Measurements from ENCODE around the gene GMEB2. TPM values are rescaled to one million over a fixed set of nuclear protein-coding genes. Genes with fewer than 3 reads are reported as not detected.
"Not testable (repeated sequence)": the region's sequence is repeated elsewhere in the genome, so short reads cannot be mapped to it uniquely, and the experiment has no call there.

The GMEB2 gene
- total RNA-seq, 1 donor from 2014 or later = 11.3 TPM

DNA sequence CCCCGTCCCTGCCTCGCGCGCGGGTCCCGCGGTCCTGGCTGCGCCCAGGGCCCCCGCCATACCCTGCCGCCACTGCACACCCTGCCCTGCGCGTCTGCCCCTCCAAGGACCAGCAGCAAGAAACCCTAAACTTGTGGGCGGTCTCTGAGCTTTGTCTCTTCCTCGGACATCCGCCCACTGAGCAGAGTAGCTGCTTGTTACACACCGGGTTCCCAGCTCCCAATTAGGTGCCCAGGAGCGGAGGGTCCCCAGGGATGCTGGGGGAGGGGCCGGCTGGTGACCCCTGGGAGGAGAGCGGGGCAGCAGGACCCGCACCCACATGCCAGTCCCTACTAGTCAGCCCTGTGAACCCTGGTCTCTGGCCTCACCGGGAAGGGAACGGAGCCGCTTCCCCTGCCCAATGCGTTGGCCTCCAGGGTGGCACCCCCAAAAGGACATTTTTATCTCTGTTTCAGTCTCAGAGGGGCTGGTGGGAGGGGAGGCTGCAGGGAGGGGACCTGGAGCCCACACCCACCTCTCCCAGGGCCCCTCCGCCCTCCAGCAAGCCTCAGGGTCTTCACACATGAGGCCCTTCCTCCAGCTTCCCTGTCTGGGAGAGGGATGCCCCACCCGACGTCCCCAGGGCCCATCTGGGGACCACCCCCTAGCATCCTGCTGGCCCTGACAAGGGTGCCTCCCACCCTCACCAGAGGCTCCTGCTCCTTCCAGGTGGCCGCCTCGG is 15.8 kb upstream of the GMEB2 start:
- Histone ChIP-seq H3K27ac (peak overlapping the region; percentile 47), H3K36me3 (no peaks in the 10 kb centered on the region), H3K4me1 (peaks cover 14% of the 10 kb centered on the region), H3K4me3 (peak overlapping the region; percentile 53), H3K9me3 (no peaks in the 10 kb centered on the region), H3K27me3 (no peaks in the 10 kb centered on the region)
- intact Hi-C loops (cut with DNase I) = no loop called here
- DNase-seq (no peak), ATAC-seq (no peak)
- TF ChIP-seq, protein P1, sequence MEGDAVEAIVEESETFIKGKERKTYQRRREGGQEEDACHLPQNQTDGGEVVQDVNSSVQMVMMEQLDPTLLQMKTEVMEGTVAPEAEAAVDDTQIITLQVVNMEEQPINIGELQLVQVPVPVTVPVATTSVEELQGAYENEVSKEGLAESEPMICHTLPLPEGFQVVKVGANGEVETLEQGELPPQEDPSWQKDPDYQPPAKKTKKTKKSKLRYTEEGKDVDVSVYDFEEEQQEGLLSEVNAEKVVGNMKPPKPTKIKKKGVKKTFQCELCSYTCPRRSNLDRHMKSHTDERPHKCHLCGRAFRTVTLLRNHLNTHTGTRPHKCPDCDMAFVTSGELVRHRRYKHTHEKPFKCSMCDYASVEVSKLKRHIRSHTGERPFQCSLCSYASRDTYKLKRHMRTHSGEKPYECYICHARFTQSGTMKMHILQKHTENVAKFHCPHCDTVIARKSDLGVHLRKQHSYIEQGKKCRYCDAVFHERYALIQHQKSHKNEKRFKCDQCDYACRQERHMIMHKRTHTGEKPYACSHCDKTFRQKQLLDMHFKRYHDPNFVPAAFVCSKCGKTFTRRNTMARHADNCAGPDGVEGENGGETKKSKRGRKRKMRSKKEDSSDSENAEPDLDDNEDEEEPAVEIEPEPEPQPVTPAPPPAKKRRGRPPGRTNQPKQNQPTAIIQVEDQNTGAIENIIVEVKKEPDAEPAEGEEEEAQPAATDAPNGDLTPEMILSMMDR (IDR thresholded peaks at IDR 0.05) = no peak

- Histone ChIP-seq H3K4me1 (peaks cover 20% of the 10 kb centered on the region), H3K36me3 (no peaks in the 10 kb centered on the region), H3K27me3 (no peaks in the 10 kb centered on the region), H3K27ac (peak overlapping the region; percentile 93), H3K9me3 (no peaks in the 10 kb centered on the region), H3K4me3 (peak overlapping the region; percentile 69)
- ATAC-seq (peak; percentile 91), DNase-seq (peak; percentile 97)
- TF ChIP-seq, protein P1 (IDR thresholded peaks at IDR 0.05) = peak; percentile 42
- intact Hi-C loops (cut with DNase I) = no loop called here
Measured at GRCh38 chr20:63641792-63642523, 15.1 kb upstream of the GMEB2 start.

GRCh38 chr20:63641146-63641791 is 14.4 kb upstream of the GMEB2 start:
- H3K36me3 ChIP-seq = no peaks in the 10 kb centered on the region
- intact Hi-C loops (cut with DNase I) = no loop called here
- H3K27ac ChIP-seq = peak overlapping the region; percentile 93
- ATAC-seq = peak; percentile 46
- no peaks in the 10 kb centered on the region for H3K27me3 ChIP-seq
- peaks cover 22% of the 10 kb centered on the region for H3K4me1 ChIP-seq
- peak overlapping the region; percentile 69 for H3K4me3 ChIP-seq
- DNase-seq = no peak
- H3K9me3 ChIP-seq = no peaks in the 10 kb centered on the region
- TF ChIP-seq, protein P1 (IDR thresholded peaks at IDR 0.05) = no peak

GRCh38 chr20:63640686-63641085 is 13.8 kb upstream of the GMEB2 start:
- H3K36me3 ChIP-seq; DNase-seq; ATAC-seq; H3K9me3 ChIP-seq; intact Hi-C loops (cut with DNase I); H3K27me3 ChIP-seq: not testable (repeated sequence)
- H3K27ac ChIP-seq = peak overlapping the region; percentile 85
- H3K4me3 ChIP-seq = peak overlapping the region; percentile 69
- peaks cover 22% of the 10 kb centered on the region for H3K4me1 ChIP-seq

DNA sequence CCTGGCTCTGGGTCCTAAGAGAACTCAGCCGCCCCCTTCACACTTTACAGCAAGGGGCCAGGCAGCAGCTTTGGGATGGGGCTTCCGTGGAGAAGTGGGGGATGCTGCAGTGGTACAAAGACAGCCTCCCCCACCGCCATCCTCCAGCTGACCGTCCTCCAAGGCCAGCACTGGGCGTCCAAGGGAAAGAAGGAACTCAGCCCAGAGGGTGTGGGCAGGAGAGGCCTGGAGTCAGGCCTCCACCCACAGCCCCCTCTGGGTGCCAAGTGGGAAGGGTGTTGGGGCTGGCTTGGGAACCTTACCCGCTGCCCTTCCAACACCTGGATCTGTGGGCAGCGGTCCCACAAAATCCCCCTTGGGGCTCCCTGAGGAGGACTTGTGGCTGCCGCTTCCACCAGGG is 13.2 kb upstream of the GMEB2 start:
- Histone ChIP-seq H3K9me3 (no peaks in the 10 kb centered on the region), H3K27ac (peak overlapping the region; percentile 85), H3K4me3 (peak overlapping the region; percentile 69), H3K4me1 (peaks cover 22% of the 10 kb centered on the region), H3K27me3 (no peaks in the 10 kb centered on the region), H3K36me3 (no peaks in the 10 kb centered on the region)
- no peak for DNase-seq
- ATAC-seq = peak; percentile 2
- intact Hi-C loops (cut with DNase I) = no loop called here
- TF ChIP-seq, protein P1 (IDR thresholded peaks at IDR 0.05) = no peak
